Activated T-cell treated with anti-CD3 and anti-CD28 coated beads for 1 hour (primary cell): ENCODE measurements around the gene VASP.

Source experiments
- DNase-seq: peaks from one replicate; pipeline ENCODE4 v3.0.0-alpha.2; 2020; ENCODE audit warnings: low read depth

VASP gene

GRCh38 chr19:45506989-45507871, at the start of gene VASP:
Gene VASP (plus strand): TSS chr19:45507479. CDS start chr19:45507772, 293 bp downstream.
- DNase-seq: peak; percentile 88

- DNase-seq: no peak
Measured at GRCh38 chr19:45457776-45458175, 49.5 kb upstream of the VASP start.

- DNase-seq: no peak
Measured at GRCh38 chr19:45460807-45461347, 46.4 kb upstream of the VASP start.

GRCh38 chr19:45462174-45462573, 45.1 kb upstream of the VASP start:
- no peak for DNase-seq

- DNase-seq: no peak
Measured at GRCh38 chr19:45463241-45463640, 44.0 kb upstream of the VASP start.

GRCh38 chr19:45464274-45464673, 43.0 kb upstream of the VASP start:
- no peak for DNase-seq

GRCh38 chr19:45464852-45465441, 42.3 kb upstream of the VASP start:
- DNase-seq: no peak

- DNase-seq: no peak
Measured at GRCh38 chr19:45467115-45467455, 40.2 kb upstream of the VASP start.

- peak; percentile 92 for DNase-seq
Measured at GRCh38 chr19:45467456-45468158, 39.7 kb upstream of the VASP start, which contains the start of gene FOSB. Gene FOSB (plus strand): TSS chr19:45467996. CDS start chr19:45468587, 591 bp downstream.

- no peak for DNase-seq
Measured at GRCh38 chr19:45468159-45468651, 39.1 kb upstream of the VASP start.

- DNase-seq: no peak
Measured at GRCh38 chr19:45468803-45469131, 38.5 kb upstream of the VASP start.

GRCh38 chr19:45469132-45469944, 37.9 kb upstream of the VASP start:
- DNase-seq: peak; percentile 86

GRCh38 chr19:45469945-45470761, 37.1 kb upstream of the VASP start:
- DNase-seq: no peak

- DNase-seq: no peak
Measured at GRCh38 chr19:45470762-45471081, 36.6 kb upstream of the VASP start.

GRCh38 chr19:45471111-45471930, 36.0 kb upstream of the VASP start:
- no peak for DNase-seq

GRCh38 chr19:45471931-45472562, 35.2 kb upstream of the VASP start:
- no peak for DNase-seq

- no peak for DNase-seq
Measured at GRCh38 chr19:45472563-45473366, 34.5 kb upstream of the VASP start.

- no peak for DNase-seq
Measured at GRCh38 chr19:45473367-45473681, 34.0 kb upstream of the VASP start.
